Vagina (tissue), 2 donors: ENCODE measurements around the gene USP12.

Source experiments
- POLR2A ChIP-seq, 2 donors: fragments of 450-650 bp; IDR thresholded peaks; one replicate each; pipeline ENCODE4 v1.6.1; 2017; ENCODE audit warnings: antibody characterized with exemption in 2 of 2, mild to moderate bottlenecking in 2 of 2, moderate library complexity in 2 of 2
- POLR2AphosphoS5 ChIP-seq, 2 donors: sonication (generic); formaldehyde crosslinking; IDR thresholded peaks; one replicate each; pipeline ENCODE4 v1.9.0; 2017; ENCODE audit warnings: antibody characterized with exemption in 2 of 2, mild to moderate bottlenecking in 2 of 2, low read depth in 1 of 2; ENCODE audit not compliant: insufficient read depth in 1 of 2
- TF ChIP-seq, protein P1 (sequence below), 3 experiments: fragments of 450-650 bp in 2 of 3; fragments of 200-600 bp in 1 of 3; sonication (generic) in 1 of 3; IDR thresholded peaks; one replicate each; pipeline ENCODE4 v1.5.1; 2017 to 2019; ENCODE audit warnings: antibody characterized with exemption in 3 of 3, mild to moderate bottlenecking in 2 of 3, moderate library complexity in 2 of 3

DNA sequence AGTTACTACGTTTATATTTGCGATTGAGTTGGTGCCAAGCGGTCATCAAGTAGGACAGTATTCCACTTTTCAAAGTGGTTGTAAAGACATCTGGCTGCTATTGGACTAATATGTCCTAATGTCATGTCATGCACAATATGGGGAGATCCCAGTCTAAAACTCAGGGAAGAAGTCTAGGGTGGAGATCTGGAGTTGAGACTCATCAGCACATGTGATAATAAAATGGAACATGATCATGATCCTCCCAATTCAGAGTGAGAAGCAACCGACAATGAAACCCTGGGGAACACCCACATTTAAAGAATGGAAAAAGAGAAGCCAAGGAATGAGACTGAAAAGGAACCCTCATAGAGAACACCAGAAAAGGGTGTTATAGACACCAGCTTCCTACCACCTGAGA lies 80.2 kb downstream of the USP12 start:
- TF ChIP-seq, protein P1, sequence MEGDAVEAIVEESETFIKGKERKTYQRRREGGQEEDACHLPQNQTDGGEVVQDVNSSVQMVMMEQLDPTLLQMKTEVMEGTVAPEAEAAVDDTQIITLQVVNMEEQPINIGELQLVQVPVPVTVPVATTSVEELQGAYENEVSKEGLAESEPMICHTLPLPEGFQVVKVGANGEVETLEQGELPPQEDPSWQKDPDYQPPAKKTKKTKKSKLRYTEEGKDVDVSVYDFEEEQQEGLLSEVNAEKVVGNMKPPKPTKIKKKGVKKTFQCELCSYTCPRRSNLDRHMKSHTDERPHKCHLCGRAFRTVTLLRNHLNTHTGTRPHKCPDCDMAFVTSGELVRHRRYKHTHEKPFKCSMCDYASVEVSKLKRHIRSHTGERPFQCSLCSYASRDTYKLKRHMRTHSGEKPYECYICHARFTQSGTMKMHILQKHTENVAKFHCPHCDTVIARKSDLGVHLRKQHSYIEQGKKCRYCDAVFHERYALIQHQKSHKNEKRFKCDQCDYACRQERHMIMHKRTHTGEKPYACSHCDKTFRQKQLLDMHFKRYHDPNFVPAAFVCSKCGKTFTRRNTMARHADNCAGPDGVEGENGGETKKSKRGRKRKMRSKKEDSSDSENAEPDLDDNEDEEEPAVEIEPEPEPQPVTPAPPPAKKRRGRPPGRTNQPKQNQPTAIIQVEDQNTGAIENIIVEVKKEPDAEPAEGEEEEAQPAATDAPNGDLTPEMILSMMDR (IDR thresholded peaks at IDR 0.05) = no peak
- TF ChIP-seq POLR2AphosphoS5 (IDR thresholded peaks at IDR 0.05; ENCODE audit: insufficient read depth in 1 of 2, low read depth in 1 of 2) = no peak
- no peak for TF ChIP-seq POLR2A (IDR thresholded peaks at IDR 0.05)
